ENCODE results near the gene DNAH17.

DNAH17 gene

DNA sequence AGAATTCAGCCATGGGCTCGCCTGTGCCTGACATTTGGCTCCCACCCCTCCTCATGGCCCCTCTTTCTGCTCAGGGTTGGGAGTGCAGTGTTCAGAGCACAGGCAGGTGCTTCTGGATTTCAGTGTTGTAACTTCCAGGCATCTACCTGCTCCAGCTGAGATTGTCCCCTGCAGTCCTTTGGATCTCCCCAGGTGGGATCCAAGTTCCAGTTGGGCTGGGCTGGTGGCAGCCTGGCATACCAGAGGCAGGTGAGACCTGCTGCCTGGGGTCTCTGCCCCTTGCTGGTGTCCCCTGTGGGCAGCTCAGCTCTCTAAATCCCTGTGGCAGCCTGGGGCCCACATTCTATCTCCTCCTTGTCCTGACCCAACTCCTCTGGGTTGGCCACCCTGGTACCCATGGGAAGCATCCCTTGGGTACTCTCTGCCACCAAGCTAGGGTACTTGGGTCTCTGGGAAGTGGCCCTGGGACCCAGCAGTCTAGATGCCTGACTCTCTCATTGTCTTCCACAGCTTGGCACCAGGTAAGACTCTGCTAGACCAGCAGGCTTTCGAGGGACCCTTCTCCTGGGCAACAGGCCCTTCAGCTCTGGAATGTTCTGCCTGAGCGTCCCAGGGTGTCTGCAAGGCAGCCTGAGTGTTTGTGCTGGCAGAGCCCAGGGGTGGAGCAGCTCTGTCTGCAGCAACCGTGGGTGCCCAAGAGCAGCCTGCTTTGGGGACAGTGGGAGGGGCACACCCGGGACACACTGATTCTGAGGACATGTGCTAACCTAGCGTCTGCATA, 42.5 kb downstream of the DNAH17 start:
- TF ChIP-seq, protein P1, sequence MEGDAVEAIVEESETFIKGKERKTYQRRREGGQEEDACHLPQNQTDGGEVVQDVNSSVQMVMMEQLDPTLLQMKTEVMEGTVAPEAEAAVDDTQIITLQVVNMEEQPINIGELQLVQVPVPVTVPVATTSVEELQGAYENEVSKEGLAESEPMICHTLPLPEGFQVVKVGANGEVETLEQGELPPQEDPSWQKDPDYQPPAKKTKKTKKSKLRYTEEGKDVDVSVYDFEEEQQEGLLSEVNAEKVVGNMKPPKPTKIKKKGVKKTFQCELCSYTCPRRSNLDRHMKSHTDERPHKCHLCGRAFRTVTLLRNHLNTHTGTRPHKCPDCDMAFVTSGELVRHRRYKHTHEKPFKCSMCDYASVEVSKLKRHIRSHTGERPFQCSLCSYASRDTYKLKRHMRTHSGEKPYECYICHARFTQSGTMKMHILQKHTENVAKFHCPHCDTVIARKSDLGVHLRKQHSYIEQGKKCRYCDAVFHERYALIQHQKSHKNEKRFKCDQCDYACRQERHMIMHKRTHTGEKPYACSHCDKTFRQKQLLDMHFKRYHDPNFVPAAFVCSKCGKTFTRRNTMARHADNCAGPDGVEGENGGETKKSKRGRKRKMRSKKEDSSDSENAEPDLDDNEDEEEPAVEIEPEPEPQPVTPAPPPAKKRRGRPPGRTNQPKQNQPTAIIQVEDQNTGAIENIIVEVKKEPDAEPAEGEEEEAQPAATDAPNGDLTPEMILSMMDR (IDR thresholded peaks at IDR 0.05; ENCODE audit: borderline replicate concordance, control extremely low read depth, extremely low read depth, insufficient read depth, missing control alignments) = no peak
- no peak for DNase-seq (ENCODE audit: low spot score)
- in situ Hi-C loops (cut with MboI; ENCODE audit: low sequenced_read_pairs, unreplicated experiment) = no loop called here

DNA sequence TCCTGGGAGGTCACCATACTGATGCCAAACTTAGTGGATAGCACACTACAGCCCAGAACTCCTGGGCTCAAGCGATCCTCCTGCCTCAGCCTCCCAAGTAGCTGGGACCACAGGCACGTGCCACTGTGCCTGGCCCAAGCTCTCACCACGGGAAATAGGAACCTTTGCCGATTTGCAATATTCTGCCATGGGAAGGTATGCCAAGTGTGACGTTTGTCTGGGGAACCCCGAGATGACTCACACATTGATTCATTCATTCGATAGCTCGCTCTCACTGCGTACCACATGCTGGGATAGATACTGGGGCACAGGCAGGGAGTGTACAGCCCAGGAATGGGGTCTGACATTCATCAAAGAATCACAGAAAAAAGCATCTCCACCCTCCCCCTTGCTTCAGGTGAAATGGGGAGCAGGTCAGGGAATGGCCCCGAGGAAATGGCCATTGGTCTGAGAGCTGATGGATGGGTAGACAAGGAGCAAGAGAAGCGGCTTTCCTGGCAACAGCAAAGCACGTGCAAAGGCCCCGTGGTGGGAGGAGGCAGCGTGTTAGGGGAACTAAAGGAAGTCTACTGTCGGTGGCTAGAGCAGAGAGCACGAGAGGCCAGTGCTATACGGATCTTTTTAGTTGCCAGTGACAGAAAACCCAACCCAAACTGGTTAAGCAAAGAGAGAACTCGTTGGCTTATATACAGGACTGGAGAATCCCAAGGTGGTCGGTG, 44.1 kb downstream of the DNAH17 start:
- in situ Hi-C loops (cut with MboI; ENCODE audit: low sequenced_read_pairs, unreplicated experiment) = no loop called here
- TF ChIP-seq, protein P1 (IDR thresholded peaks at IDR 0.05; ENCODE audit: borderline replicate concordance, control extremely low read depth, extremely low read depth, insufficient read depth, missing control alignments) = no peak
- no peak for DNase-seq (ENCODE audit: low spot score)

GRCh38 chr17:78532311-78532710, 44.9 kb downstream of the DNAH17 start:
- in situ Hi-C loops (cut with MboI; ENCODE audit: low sequenced_read_pairs, unreplicated experiment) = no loop called here
- no peak for DNase-seq (ENCODE audit: low spot score)
- TF ChIP-seq, protein P1 (IDR thresholded peaks at IDR 0.05; ENCODE audit: borderline replicate concordance, control extremely low read depth, extremely low read depth, insufficient read depth, missing control alignments) = no peak

- no peak for DNase-seq (ENCODE audit: low spot score)
- TF ChIP-seq, protein P1 (IDR thresholded peaks at IDR 0.05; ENCODE audit: borderline replicate concordance, control extremely low read depth, extremely low read depth, insufficient read depth, missing control alignments) = no peak
- in situ Hi-C loops (cut with MboI; ENCODE audit: low sequenced_read_pairs, unreplicated experiment) = no loop called here
These were observed 46.5 kb downstream of the DNAH17 start for GRCh38 chr17:78530675-78531074.

- in situ Hi-C loops (cut with MboI; ENCODE audit: low sequenced_read_pairs, unreplicated experiment) = no loop called here
- TF ChIP-seq, protein P1 (IDR thresholded peaks at IDR 0.05; ENCODE audit: borderline replicate concordance, control extremely low read depth, extremely low read depth, insufficient read depth, missing control alignments) = no peak
- no peak for DNase-seq (ENCODE audit: low spot score)
These were observed 47.1 kb downstream of the DNAH17 start for GRCh38 chr17:78529871-78530670.

- TF ChIP-seq, protein P1 (IDR thresholded peaks at IDR 0.05; ENCODE audit: borderline replicate concordance, control extremely low read depth, extremely low read depth, insufficient read depth, missing control alignments) = no peak
- DNase-seq (ENCODE audit: low spot score) = no peak
- in situ Hi-C loops (cut with MboI; ENCODE audit: low sequenced_read_pairs, unreplicated experiment) = no loop called here
These were observed 47.9 kb downstream of the DNAH17 start for GRCh38 chr17:78529251-78529650.

All from GM13976 (cell line).